Panc1 (cell line): ENCODE measurements around the gene SH3PXD2A.

Experiments used
- POLR2AphosphoS5 ChIP-seq: IDR thresholded peaks from 2 replicates; pipeline ENCODE4 v1.6.1; 2012; ENCODE audit warnings: mild to moderate bottlenecking, low read depth, low read length, moderate library complexity
- SIN3A ChIP-seq: IDR thresholded peaks from 2 replicates; pipeline ENCODE4 v1.6.1; 2012; ENCODE audit warnings: low read depth, mild to moderate bottlenecking, low read length, moderate library complexity, borderline replicate concordance; ENCODE audit not compliant: insufficient read depth
- TF ChIP-seq, protein P1 (sequence below): fragments of 450-650 bp; IDR thresholded peaks from 2 replicates; pipeline ENCODE4 v1.5.1; 2017; ENCODE audit warnings: mild to moderate bottlenecking

DNA sequence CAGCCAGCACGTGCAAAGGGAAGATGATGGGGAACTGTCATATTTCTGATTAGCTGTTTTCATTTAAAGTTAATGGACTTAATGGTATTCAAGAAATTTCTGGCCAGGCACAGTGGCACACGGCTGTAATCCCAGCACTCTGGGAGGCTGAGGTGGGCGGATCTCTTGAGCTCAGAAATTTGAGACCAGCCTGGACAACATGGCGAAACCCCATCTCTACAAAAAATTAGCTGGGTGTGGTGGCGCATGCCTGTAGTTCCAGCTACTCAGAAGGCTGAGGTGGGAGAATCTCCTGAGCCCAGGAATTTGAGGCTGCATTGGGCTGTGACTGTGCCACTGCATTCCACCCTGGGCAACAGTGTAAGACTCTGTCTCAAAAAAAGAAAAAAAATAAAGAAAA, 43.9 kb upstream of the SH3PXD2A start:
- TF ChIP-seq, protein P1, sequence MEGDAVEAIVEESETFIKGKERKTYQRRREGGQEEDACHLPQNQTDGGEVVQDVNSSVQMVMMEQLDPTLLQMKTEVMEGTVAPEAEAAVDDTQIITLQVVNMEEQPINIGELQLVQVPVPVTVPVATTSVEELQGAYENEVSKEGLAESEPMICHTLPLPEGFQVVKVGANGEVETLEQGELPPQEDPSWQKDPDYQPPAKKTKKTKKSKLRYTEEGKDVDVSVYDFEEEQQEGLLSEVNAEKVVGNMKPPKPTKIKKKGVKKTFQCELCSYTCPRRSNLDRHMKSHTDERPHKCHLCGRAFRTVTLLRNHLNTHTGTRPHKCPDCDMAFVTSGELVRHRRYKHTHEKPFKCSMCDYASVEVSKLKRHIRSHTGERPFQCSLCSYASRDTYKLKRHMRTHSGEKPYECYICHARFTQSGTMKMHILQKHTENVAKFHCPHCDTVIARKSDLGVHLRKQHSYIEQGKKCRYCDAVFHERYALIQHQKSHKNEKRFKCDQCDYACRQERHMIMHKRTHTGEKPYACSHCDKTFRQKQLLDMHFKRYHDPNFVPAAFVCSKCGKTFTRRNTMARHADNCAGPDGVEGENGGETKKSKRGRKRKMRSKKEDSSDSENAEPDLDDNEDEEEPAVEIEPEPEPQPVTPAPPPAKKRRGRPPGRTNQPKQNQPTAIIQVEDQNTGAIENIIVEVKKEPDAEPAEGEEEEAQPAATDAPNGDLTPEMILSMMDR, result no peak
- TF ChIP-seq POLR2AphosphoS5, result no peak
- TF ChIP-seq SIN3A, result no peak
